ENCODE measurements around the gene DPP10.
A peak's percentile ranks its signal among the peaks of the same experiment; 100 is the strongest.

The DPP10 gene

GRCh38 chr2:115580784-115581183 is 1138.3 kb downstream of the DPP10 start:
- H3K4me3 ChIP-seq (ENCODE audit: insufficient read length, low read depth), result no peak overlapping the region
- H3K27me3 ChIP-seq (ENCODE audit: insufficient read depth, insufficient read length), result no peaks in the 10 kb centered on the region
- H3K9ac ChIP-seq (ENCODE audit: insufficient read length, low read depth), result no peak overlapping the region
- no peaks in the 10 kb centered on the region for H3K4me1 ChIP-seq (ENCODE audit: insufficient read depth, insufficient read length)
- no peaks in the 10 kb centered on the region for H3K36me3 ChIP-seq (ENCODE audit: insufficient read depth, insufficient read length, low read length)
- TF ChIP-seq SUZ12 (IDR thresholded peaks at IDR 0.05; ENCODE audit: extremely low read depth, insufficient read depth, insufficient read length) (no peak), ZNF274 (IDR thresholded peaks at IDR 0.05; ENCODE audit: low read depth, low read length) (no peak), YY1 (IDR thresholded peaks at IDR 0.05; ENCODE audit: insufficient read depth, insufficient read length) (no peak)
- DNase-seq (ENCODE audit: low read depth, low spot score), result no peak
- H3K9me3 ChIP-seq (ENCODE audit: insufficient read depth, low read length), result no peaks in the 10 kb centered on the region

DNA sequence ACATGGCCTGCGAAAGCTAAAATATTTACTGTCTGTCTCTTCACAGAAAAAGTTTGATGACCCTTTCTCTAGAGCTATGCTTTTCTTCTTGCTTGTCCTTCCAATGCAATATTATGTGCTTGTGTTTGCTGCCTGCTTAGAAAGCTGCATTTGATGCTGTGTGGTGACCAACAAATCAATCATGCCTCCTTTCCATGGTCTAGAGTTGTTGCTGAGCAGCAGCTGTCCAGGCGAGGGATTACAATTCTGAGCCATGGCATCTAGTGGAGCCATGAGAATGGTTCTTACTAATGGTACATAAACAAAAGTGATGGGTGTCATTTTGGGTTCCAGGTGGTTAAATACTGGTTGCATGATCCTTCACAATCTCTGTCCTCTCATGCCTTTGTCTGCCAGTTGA is 1142.1 kb downstream of the DPP10 start:
- H3K9me3 ChIP-seq (ENCODE audit: insufficient read depth, low read length), result no peaks in the 10 kb centered on the region
- H3K4me3 ChIP-seq (ENCODE audit: insufficient read length, low read depth), result no peak overlapping the region
- H3K36me3 ChIP-seq (ENCODE audit: insufficient read depth, insufficient read length, low read length), result no peaks in the 10 kb centered on the region
- H3K9ac ChIP-seq (ENCODE audit: insufficient read length, low read depth), result no peak overlapping the region
- H3K27me3 ChIP-seq (ENCODE audit: insufficient read depth, insufficient read length), result no peaks in the 10 kb centered on the region
- TF ChIP-seq YY1 (IDR thresholded peaks at IDR 0.05; ENCODE audit: insufficient read depth, insufficient read length) (no peak), ZNF274 (IDR thresholded peaks at IDR 0.05; ENCODE audit: low read depth, low read length) (no peak)
- no peaks in the 10 kb centered on the region for H3K4me1 ChIP-seq (ENCODE audit: insufficient read depth, insufficient read length)
- no peak for DNase-seq (ENCODE audit: low read depth, low spot score)

GRCh38 chr2:115596659-115597375 is 1154.4 kb downstream of the DPP10 start:
- no peak overlapping the region for H3K4me3 ChIP-seq (ENCODE audit: insufficient read length, low read depth)
- DNase-seq (ENCODE audit: low read depth, low spot score), result peak; percentile 65
- no peaks in the 10 kb centered on the region for H3K36me3 ChIP-seq (ENCODE audit: insufficient read depth, insufficient read length, low read length)
- no peaks in the 10 kb centered on the region for H3K4me1 ChIP-seq (ENCODE audit: insufficient read depth, insufficient read length)
- H3K9me3 ChIP-seq (ENCODE audit: insufficient read depth, low read length), result peaks cover 15% of the 10 kb centered on the region
- TF ChIP-seq SUZ12 (IDR thresholded peaks at IDR 0.05; ENCODE audit: extremely low read depth, insufficient read depth, insufficient read length) (no peak), ZNF274 (IDR thresholded peaks at IDR 0.05; ENCODE audit: low read depth, low read length) (no peak), YY1 (IDR thresholded peaks at IDR 0.05; ENCODE audit: insufficient read depth, insufficient read length) (no peak)
- H3K9ac ChIP-seq (ENCODE audit: insufficient read length, low read depth), result no peak overlapping the region
- no peaks in the 10 kb centered on the region for H3K27me3 ChIP-seq (ENCODE audit: insufficient read depth, insufficient read length)

DNA sequence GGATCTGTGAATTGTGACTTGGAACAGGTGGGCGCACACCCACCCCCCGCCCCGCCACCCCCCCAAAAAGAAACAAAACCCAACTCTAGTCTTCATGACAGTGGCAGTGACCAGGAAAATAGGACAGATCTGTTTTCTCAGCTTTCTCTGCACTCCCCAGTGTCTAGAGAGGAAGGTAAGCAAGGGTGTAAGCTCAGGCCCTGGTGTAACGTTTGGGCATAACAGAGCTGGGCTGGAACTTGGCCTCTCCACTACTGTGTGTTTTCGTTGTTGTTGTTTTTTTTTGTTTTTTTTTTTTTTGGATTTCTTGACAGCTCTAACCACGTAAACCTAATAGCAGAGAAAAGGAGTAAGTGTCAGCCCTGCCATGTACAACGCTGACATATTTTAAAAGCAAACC is 1160.8 kb downstream of the DPP10 start:
- TF ChIP-seq ZNF274 (IDR thresholded peaks at IDR 0.05; ENCODE audit: low read depth, low read length) (no peak), SUZ12 (IDR thresholded peaks at IDR 0.05; ENCODE audit: extremely low read depth, insufficient read depth, insufficient read length) (no peak), YY1 (IDR thresholded peaks at IDR 0.05; ENCODE audit: insufficient read depth, insufficient read length) (no peak)
- Histone ChIP-seq H3K9me3 (ENCODE audit: insufficient read depth, low read length) (no peaks in the 10 kb centered on the region), H3K36me3 (ENCODE audit: insufficient read depth, insufficient read length, low read length) (no peaks in the 10 kb centered on the region), H3K4me1 (ENCODE audit: insufficient read depth, insufficient read length) (no peaks in the 10 kb centered on the region), H3K27me3 (ENCODE audit: insufficient read depth, insufficient read length) (no peaks in the 10 kb centered on the region), H3K9ac (ENCODE audit: insufficient read length, low read depth) (no peak overlapping the region), H3K4me3 (ENCODE audit: insufficient read length, low read depth) (no peak overlapping the region)
- no peak for DNase-seq (ENCODE audit: low read depth, low spot score)

DNA sequence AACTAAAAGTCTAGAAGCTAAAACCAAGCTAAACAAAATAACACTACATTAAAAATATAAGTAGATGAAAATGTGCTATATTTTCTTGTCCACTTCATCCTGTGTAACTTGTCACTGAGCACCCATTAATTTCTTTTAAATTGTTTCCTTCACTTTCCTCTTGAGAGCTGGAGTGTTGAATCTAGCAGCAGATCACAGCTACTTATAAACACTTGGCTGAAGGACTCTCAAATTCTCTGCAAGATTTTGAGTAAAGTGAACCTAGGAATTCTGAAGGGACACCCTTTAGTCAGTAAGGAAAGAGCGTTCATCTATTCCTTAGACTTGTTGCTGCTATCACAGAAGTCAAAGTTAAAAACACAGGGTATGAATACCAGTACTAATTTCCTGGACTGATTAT is 1163.9 kb downstream of the DPP10 start:
- no peaks in the 10 kb centered on the region for H3K4me1 ChIP-seq (ENCODE audit: insufficient read depth, insufficient read length)
- H3K4me3 ChIP-seq (ENCODE audit: insufficient read length, low read depth), result no peak overlapping the region
- TF ChIP-seq SUZ12 (IDR thresholded peaks at IDR 0.05; ENCODE audit: extremely low read depth, insufficient read depth, insufficient read length) (no peak), YY1 (IDR thresholded peaks at IDR 0.05; ENCODE audit: insufficient read depth, insufficient read length) (no peak), ZNF274 (IDR thresholded peaks at IDR 0.05; ENCODE audit: low read depth, low read length) (no peak)
- no peak for DNase-seq (ENCODE audit: low read depth, low spot score)
- no peak overlapping the region for H3K9ac ChIP-seq (ENCODE audit: insufficient read length, low read depth)
- no peaks in the 10 kb centered on the region for H3K9me3 ChIP-seq (ENCODE audit: insufficient read depth, low read length)
- no peaks in the 10 kb centered on the region for H3K27me3 ChIP-seq (ENCODE audit: insufficient read depth, insufficient read length)
- no peaks in the 10 kb centered on the region for H3K36me3 ChIP-seq (ENCODE audit: insufficient read depth, insufficient read length, low read length)

DNA sequence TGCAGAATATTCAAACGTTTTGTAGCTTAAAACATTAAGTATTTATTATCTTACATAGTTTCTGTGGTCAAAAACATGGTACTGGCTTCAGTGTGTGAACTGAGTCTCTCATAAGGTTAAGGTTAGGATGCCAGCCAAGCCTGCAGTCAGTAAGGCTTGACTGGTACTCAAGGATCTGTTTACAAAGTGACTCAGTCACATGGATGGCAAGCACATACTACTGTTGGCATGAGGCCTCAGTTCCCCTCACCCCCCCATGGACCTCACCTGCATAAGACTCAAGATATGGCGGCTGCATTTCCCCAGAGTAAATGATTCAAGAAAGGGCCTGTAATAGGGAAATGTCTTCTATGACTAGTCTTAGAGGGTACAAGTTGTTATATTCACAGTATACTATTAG is 1167.5 kb downstream of the DPP10 start:
- no peak for TF ChIP-seq ZNF274 (IDR thresholded peaks at IDR 0.05; ENCODE audit: low read depth, low read length)
- TF ChIP-seq YY1 (IDR thresholded peaks at IDR 0.05; ENCODE audit: insufficient read depth, insufficient read length), result no peak
- no peaks in the 10 kb centered on the region for H3K27me3 ChIP-seq (ENCODE audit: insufficient read depth, insufficient read length)
- H3K9me3 ChIP-seq (ENCODE audit: insufficient read depth, low read length), result no peaks in the 10 kb centered on the region

GRCh38 chr2:115610888-115611287 is 1168.4 kb downstream of the DPP10 start:
- Histone ChIP-seq H3K4me3 (ENCODE audit: insufficient read length, low read depth) (no peak overlapping the region), H3K36me3 (ENCODE audit: insufficient read depth, insufficient read length, low read length) (no peaks in the 10 kb centered on the region), H3K9ac (ENCODE audit: insufficient read length, low read depth) (no peak overlapping the region), H3K9me3 (ENCODE audit: insufficient read depth, low read length) (no peaks in the 10 kb centered on the region), H3K4me1 (ENCODE audit: insufficient read depth, insufficient read length) (no peaks in the 10 kb centered on the region), H3K27me3 (ENCODE audit: insufficient read depth, insufficient read length) (no peaks in the 10 kb centered on the region)
- TF ChIP-seq ZNF274 (IDR thresholded peaks at IDR 0.05; ENCODE audit: low read depth, low read length) (no peak), SUZ12 (IDR thresholded peaks at IDR 0.05; ENCODE audit: extremely low read depth, insufficient read depth, insufficient read length) (no peak), YY1 (IDR thresholded peaks at IDR 0.05; ENCODE audit: insufficient read depth, insufficient read length) (no peak)
- DNase-seq (ENCODE audit: low read depth, low spot score), result no peak

More for the DNA sequence above, 1167.5 kb downstream of the DPP10 start:
- no peak overlapping the region for H3K9ac ChIP-seq (ENCODE audit: insufficient read length, low read depth)
- no peaks in the 10 kb centered on the region for H3K36me3 ChIP-seq (ENCODE audit: insufficient read depth, insufficient read length, low read length)
- H3K4me3 ChIP-seq (ENCODE audit: insufficient read length, low read depth), result no peak overlapping the region
- no peaks in the 10 kb centered on the region for H3K4me1 ChIP-seq (ENCODE audit: insufficient read depth, insufficient read length)
- no peak for DNase-seq (ENCODE audit: low read depth, low spot score)

All from NT2/D1 (cell line).